ENCODE data around the gene LGALS4.
"Not testable (repeated sequence)": the region's sequence is repeated elsewhere in the genome, so short reads cannot be mapped to it uniquely, and the experiment has no call there.

The LGALS4 gene

DNA sequence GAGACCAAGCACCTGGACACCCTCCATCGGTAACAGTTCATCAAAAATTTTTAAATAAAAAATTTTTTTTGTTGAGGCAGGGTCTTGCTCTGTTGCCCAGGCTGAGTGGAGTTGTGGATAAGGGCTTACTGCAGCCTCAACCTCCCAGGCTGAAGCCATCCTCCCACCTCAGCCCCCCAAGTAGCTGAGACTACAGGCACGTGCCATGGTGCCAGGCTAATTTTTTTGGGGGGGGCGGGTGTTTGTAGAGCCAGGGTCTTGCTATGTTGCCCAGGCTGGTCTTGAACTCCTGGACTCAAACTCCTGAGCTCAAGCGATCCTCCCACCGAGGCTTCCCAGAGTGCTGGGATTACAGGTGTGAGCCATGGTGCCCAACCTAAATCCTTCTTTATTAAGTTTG is 19.1 kb downstream of the LGALS4 start:
- DNase-seq = no peak

DNA sequence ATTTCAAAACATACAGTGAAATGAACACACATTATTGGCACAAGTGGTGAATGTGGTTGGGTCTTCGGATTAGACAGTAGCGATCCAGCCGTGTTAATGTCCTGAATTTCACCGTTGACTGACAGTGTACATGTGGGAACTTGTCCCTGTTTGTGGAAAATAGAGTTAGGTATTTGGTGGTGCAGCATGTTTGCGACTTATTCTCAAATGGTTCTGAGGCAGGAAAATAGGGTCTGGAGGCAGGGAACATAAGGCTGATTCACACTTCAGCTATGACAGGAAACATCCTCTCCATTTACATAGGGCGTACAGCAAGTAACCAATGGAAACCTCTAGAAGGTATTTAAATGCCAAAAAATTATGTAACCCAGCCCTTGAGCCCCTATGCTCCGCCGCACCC is 19.6 kb downstream of the LGALS4 start:
- DNase-seq = no peak

DNA sequence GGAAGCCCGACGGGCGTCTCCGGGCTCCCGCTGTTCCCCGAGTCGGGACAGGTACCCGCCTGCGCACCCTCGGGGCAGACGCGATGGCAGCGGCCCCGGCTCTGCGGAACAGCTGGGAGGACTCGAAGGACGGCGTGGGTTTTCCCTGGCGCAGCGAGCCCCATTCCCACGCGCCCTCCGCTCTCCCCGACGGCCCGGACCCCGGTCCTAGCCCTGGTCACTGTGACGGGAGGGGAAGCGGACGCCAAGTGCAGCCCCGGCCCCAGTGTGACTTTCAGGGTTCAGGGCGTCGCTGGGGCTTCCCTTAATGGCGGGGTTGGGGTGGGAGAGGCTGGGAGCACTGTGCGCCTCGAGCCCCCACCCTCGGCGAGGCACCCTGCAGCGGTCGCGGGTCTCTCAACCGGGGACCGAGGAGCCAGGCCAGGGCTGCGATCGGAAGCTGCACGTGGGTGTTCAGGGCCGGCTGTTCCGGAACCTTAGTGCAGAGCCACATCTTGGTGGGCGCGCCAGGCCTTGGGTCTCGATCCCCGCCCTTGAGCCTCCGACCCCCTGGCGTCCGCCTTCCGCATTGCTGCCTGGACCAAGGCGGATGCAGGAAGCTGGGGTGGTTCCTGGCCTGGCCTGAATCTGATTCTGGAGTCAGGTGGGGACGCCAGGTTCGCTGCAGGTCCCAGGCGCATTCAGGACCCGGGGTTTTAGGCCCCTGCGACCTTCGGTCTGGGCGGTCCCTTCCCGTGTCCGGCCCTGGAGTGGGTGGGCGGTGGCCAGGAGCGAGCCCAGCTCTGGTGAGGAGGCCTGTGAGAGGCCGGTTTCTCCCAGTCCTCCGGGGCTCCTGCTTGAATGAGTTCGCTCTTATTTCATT is 20.3 kb downstream of the LGALS4 start:
- DNase-seq = no peak

DNA sequence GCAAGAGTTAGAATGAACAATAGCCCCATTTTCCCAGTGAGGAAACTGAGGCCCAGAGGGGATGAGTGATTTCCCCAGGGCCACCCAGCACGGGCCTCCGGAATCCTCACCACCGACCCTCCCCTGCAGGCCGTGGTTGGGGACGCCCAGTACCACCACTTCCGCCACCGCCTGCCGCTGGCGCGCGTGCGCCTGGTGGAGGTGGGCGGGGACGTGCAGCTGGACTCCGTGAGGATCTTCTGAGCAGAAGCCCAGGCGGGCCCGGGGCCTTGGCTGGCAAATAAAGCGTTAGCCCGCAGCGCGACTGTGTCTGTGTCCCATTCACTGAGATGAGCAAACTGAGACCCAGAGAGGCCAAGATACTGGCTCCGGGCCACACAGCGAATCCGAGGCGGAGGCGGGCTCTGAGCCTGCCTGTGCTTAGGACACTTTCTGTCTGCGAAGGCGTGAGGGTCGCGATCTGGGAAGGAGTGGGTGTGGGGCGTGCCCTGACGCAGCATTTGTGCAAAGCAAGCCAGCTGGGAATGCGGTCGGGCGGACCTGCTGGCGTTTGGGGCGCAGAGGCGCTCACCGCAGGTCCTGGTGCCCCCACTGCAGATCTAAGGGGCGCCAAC is 21.2 kb downstream of the LGALS4 start:
- DNase-seq = not testable (repeated sequence)

DNA sequence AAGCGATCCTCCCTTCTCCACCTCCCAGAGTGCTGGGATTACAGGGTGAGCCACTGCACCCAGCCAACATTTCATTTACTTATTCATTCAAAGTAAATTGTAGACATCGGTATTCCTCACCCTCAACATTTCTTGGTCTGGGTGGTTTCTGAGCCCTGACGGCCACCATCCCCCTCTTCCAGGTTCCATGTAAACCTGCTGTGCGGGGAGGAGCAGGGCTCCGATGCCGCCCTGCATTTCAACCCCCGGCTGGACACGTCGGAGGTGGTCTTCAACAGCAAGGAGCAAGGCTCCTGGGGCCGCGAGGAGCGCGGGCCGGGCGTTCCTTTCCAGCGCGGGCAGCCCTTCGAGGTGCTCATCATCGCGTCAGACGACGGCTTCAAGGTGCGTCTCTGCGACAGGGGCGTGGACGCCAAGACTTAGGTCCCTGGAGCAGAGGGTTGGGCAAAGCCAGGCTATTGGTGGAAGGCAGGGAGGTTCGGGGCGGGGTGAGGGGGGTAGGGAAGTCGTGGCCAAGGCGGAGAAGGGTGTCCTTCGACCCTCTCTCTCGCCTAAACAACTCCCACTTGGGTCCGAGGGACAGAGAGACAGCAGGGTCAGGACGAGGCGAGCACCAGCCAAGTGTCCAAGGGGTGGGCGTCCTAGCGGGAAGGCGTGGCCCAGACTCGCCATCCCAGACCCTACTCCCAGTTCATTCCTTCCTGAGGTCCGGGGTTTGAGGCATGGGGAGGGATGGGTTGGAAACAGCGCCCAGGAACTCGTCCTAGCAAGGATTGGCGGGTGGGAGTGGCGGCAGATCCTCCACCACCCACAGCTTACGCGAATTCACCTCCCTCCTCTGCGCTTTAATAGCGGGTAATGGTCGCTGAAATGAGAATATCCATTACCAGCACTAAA is 22.0 kb downstream of the LGALS4 start:
- DNase-seq = not testable (repeated sequence)

DNA sequence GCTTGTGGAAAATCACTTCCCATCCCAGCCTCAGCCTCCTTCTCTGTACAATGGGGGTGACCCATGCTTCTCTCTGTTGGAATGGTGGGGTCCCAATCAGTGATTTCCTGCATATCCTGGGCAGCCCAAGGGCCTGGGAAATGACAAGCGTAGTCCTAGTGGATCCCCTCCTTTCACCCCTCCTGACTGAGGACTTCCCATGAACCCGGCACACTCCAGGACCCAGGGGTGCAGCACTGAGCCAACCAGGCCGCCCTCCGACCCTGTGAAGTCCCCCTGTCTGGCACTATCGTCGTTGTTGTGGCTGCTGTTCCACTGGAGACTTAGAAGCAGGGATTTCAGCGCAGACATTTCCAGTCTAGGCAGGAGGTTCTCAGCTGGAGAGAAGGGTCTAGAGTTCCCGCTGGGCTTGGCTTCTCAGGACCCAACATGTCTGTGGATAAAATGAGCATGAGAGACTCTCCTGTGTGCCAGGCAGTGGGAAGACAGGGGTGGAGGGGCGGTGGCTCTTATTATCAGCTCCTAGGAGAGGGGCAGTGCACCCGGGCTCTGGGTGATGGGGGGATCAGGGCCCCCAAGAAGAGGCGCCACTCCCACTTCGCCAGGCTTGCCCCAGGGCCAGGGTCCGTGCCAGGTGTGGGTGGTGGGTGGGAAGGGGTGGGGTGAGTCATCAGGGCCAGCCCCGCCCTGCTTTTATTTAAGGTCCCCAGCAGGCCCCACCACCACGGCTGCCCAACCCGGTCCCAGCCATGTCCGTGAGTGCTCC is 24.1 kb downstream of the LGALS4 start, which contains the start of gene LGALS7B:
Gene LGALS7B (plus strand): TSS at position 723 of the 766 bp plus-strand sequence. CDS start 27 bp downstream, at position 750.
- DNase-seq = no peak

GRCh38 chr19:38786572-38787265 is 26.0 kb downstream of the LGALS4 start:
- no peak for DNase-seq

GRCh38 chr19:38786061-38786460 is 26.7 kb downstream of the LGALS4 start:
- not testable (repeated sequence) for DNase-seq

DNA sequence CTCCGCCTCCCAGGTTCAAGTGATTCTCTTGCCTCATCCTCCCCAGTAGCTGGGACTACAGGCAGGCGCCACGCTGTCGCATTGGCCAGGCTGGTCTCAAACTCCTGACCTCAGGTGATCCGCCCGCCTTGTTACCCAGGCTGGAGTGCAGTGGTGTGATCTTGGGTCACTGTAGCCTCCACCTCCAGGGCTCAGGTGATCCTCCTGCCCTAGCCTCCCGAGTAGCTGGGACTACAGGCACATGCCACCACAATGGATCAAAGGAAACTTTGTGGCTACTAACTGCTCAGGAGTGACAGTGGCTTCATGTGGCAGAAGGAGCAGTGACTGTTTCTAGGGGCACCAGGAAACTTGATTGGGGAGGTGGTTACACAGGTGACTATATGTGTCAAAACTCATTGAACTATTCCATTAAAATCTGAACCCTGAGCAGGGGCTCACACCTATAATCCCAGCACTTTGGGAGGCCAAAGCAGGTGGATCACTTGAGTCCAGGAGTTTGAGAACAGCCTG is 27.5 kb downstream of the LGALS4 start:
- DNase-seq = no peak

DNA sequence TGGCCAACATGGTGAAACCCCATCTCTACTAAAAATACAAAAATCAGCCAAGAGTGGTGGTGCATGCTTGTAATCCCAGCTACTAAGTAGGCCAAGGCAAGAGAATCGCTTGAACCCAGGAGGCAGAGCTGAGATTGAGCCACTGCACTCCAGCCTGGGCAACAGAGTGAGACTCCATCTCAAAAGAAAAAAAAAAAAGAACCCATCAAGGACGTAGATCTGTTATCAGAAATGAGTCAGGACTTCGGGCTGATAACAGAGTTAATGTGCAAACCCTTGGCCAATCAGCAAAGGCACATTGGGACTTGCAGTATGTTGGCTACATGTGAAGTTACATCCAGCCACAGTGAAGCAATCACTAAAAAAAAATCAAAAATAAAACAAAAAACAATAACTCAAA is 28.5 kb downstream of the LGALS4 start:
- DNase-seq = no peak

- DNase-seq = not testable (repeated sequence)
These were observed 30.5 kb downstream of the LGALS4 start for GRCh38 chr19:38782212-38782611.

DNA sequence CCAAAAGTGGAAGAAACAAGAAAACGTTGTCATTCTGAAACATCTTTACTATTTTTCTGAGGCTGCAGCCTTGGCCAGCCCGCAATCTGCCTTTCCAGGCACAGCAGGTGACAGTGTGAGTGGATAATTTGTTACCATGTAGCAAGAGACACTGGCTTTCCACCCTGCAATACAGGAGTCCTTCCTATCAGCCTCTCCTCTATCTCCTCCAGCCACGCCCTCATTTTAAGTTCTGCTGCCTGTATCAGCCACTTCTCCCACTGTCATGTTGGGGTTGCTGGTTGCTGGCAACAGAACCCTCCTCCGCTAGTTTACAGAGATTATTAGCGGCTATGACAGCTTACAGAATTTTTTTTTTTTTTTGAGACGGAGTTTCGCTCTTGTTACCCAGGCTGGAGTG is 31.7 kb downstream of the LGALS4 start:
- no peak for DNase-seq

DNA sequence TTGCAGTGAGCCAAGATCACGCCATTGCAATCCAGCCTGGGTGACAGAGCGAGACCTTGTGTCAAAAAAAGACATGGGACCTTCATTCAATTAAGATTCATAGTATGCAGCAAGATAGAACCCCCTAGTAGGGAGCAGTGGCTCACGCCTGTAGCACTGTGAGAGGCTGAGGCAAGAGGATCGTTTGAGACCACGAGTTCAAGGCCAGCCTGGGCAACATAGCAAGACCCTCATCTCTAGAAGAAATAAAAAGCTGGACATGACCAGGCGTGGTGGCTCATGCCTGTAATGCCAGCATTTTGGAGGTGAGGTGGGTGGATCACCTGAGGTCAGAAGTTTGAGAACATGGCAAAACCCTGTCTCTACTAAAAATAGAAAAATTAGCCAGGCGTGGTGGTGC is 32.3 kb downstream of the LGALS4 start:
- DNase-seq = no peak

DNA sequence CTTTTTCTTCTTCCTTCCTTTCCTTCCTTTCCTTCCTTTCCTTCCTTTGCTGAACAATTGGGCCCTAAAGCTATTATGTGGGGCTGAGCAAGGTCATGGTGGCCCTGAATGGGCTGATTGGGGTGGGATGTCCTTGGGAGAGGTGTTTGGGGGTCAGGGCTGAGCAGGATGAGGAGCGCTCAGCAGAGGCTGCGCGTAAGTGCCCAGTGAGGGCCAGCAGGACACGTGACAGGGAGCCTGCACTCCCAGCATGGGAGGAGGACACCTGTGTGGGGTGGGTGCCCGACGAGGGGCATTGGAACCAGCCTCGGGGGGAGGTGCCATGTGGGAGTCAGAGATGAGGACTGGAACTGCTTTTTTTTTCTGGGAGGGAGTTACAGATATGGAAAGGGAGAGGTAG is 34.0 kb downstream of the LGALS4 start:
- DNase-seq = no peak

DNA sequence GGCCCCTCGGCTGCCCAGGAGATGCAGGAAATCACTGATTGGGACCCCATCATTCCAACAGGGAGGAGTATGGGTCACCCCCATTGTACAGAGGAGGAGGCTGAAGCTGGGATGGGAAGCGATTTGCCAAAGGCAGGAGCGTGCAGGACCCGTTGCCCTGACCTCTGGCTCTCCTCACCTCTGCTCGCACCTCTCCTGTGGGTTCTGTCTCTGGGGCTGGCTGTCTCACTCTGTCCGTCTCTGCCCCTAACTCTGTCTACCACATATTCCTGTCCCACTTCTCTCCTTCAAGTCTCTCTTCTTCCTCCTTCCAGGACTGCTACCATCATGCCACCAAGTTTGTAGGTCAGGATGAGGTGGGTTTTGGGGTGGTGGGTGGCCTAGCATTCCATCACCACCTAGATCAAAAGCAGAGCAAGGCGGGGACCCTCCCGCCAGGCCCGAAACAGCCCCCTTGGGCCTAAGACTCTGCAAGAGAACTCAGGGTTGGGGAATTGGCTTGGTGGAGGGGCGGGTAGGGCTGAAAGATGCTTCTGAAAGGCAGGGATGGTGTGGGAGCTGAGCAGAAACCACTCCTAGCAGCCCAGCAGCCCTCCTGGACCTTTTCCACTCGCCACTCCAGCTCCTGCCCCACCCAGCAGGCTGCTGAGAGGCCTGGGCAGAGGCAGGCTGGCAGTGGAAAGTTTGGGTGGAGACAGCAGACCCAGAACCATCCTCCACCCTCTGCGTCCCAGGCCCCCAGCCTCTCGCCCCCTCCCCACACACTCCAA is 38.4 kb downstream of the LGALS4 start:
- no peak for DNase-seq

DNA sequence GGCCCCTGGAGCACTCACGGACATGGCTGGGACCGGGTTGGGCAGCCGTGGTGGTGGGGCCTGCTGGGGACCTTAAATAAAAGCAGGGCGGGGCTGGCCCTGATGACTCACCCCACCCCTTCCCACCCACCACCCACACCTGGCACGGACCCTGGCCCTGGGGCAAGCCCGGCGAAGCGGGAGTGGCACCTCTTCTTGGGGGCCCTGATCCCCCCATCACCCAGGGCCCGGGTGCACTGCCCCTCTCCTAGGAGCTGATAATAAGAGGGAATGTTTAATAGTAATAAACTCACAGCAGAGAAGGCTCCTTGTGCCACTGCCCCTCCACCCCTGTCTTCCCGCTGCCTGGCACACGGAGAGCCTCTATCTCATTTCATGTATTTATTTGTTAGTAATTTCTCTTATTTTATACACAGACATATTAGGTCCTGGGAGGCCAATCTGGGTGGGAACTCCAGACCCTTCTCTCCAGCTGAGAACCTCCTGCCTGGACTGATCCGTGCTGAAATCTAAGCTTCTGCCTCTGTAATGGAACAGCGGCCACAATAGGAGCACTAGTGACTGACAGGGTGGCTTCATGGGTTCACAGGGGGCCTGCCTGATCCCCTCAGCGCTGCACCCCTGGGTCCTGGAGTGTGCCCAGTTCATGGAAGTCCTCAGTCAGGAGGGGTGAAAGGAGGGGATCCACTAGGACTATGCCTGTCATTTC is 39.1 kb downstream of the LGALS4 start, which contains the start of gene LGALS7:
Gene LGALS7 (minus strand): TSS at position 49 of the 709 bp plus-strand sequence. CDS start 25 bp downstream, at position 24.
- DNase-seq = no peak

DNA sequence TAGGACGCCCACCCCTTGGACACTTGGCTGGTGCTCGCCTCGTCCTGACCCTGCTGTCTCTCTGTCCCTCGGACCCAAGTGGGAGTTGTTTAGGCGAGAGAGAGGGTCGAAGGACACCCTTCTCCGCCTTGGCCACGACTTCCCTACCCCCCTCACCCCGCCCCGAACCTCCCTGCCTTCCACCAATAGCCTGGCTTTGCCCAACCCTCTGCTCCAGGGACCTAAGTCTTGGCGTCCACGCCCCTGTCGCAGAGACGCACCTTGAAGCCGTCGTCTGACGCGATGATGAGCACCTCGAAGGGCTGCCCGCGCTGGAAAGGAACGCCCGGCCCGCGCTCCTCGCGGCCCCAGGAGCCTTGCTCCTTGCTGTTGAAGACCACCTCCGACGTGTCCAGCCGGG is 41.2 kb downstream of the LGALS4 start:
- DNase-seq = not testable (repeated sequence)

- DNase-seq = not testable (repeated sequence)
These were observed 41.8 kb downstream of the LGALS4 start for GRCh38 chr19:38770949-38771275.

- DNase-seq = not testable (repeated sequence)
These were observed 42.4 kb downstream of the LGALS4 start for GRCh38 chr19:38770228-38770948.

All from NCI-H446 treated with DMSO at 0.1 percent for 48 hours (cell line).